Mesenteric fat pad (tissue), 1 donor: Measurements from ENCODE around the gene MAPK14. TPM values are rescaled to one million over a fixed set of nuclear protein-coding genes. Genes with fewer than 3 reads are reported as not detected.

Experiments
- total RNA-seq: library from RNA; stranded (reverse); fragmentation: NEBNext Ultra II Directional; extraction: Animal tissue kit (Norgen Biotek cat#: 25700); gene quantifications from one replicate; pipeline ENCODE4 v1.2.1, GENCODE V29; 2021
- donor health status: DM: yes; HTN: yes; CAD: no.

The MAPK14 gene
- total RNA-seq, 1 donor from 2014 or later: 94.4 TPM

Other genes with a start within 250 kb of the MAPK14 start
- not detected for gene CLPSL1, start 246.8 kb upstream of the MAPK14 start, total RNA-seq
- gene CLPS, start 230.5 kb upstream of the MAPK14 start, total RNA-seq: 3.5 TPM
- not detected for gene LHFPL5, start 222.5 kb upstream of the MAPK14 start, total RNA-seq
- gene SRPK1, start 106.7 kb upstream of the MAPK14 start, total RNA-seq: 32.9 TPM
- 0.35 TPM for gene SLC26A8, start 3.2 kb upstream of the MAPK14 start, total RNA-seq
- 12.2 TPM for gene MAPK13, start 102.7 kb downstream of the MAPK14 start, total RNA-seq
- gene BRPF3, start 168.9 kb downstream of the MAPK14 start, total RNA-seq: 26.1 TPM
- 0.32 TPM for gene PNPLA1, start 242.3 kb downstream of the MAPK14 start, total RNA-seq